Measurements from ENCODE around the gene PEX11B. TPM values are rescaled to one million over a fixed set of nuclear protein-coding genes. Genes with fewer than 3 reads are reported as not detected.
"Not testable (repeated sequence)": the region's sequence is repeated elsewhere in the genome, so short reads cannot be mapped to it uniquely, and the experiment has no call there.

The PEX11B gene
- total RNA-seq, 4 donors from 2014 or later, result 8.8 to 38.9 (median 27.0) TPM

GRCh38 chr1:145935708-145936107 is 17.2 kb upstream of the PEX11B start:
- DNase-seq, result no peak
- no peaks in the 10 kb centered on the region for H3K27me3 ChIP-seq
- no peak for TF ChIP-seq POLR2A (IDR thresholded peaks at IDR 0.05)
- TF ChIP-seq POLR2AphosphoS5 (IDR thresholded peaks at IDR 0.05), result no peak
- peaks cover 0 to 4% (median 0%) of the 10 kb centered on the region in 4 donors for H3K4me1 ChIP-seq
- in situ Hi-C loops (cut with MboI; ENCODE audit: low pct_ligation_motif_present in 1 of 4, low pct_unique_long_range_greater_than_20kb in 1 of 4, low sequenced_read_pairs in 3 of 4), result no loop called here
- H3K27ac ChIP-seq, result no peak overlapping the region
- no peak overlapping the region for H3K4me3 ChIP-seq
- intact Hi-C loops (cut with DNase I; ENCODE audit: low total_unique reads), result no loop called here
- no peaks in the 10 kb centered on the region for H3K9me3 ChIP-seq
- H3K36me3 ChIP-seq, result peaks cover 0 to 4% (median 0%) of the 10 kb centered on the region in 4 donors

- DNase-seq; H3K4me3 ChIP-seq; in situ Hi-C loops (cut with MboI; ENCODE audit: low pct_ligation_motif_present in 1 of 4, low pct_unique_long_range_greater_than_20kb in 1 of 4, low sequenced_read_pairs in 3 of 4); intact Hi-C loops (cut with DNase I; ENCODE audit: low total_unique reads); H3K27me3 ChIP-seq; H3K36me3 ChIP-seq; H3K9me3 ChIP-seq: not testable (repeated sequence)
- Histone ChIP-seq H3K27ac (peak overlapping the region in 2 of 4 donors; percentile 18 to 48), H3K4me1 (peaks cover 0 to 13% (median 0%) of the 10 kb centered on the region in 4 donors)
- 54% methylated on average over 9 of the region's 9 CpGs; no CpG with 5 or more reads in 1 of the 2 donors for WGBS, 2 donors (ENCODE audit: low coverage in 1 of 2)
Observed at GRCh38 chr1:145932522-145933009, 14.0 kb upstream of the PEX11B start.

DNA sequence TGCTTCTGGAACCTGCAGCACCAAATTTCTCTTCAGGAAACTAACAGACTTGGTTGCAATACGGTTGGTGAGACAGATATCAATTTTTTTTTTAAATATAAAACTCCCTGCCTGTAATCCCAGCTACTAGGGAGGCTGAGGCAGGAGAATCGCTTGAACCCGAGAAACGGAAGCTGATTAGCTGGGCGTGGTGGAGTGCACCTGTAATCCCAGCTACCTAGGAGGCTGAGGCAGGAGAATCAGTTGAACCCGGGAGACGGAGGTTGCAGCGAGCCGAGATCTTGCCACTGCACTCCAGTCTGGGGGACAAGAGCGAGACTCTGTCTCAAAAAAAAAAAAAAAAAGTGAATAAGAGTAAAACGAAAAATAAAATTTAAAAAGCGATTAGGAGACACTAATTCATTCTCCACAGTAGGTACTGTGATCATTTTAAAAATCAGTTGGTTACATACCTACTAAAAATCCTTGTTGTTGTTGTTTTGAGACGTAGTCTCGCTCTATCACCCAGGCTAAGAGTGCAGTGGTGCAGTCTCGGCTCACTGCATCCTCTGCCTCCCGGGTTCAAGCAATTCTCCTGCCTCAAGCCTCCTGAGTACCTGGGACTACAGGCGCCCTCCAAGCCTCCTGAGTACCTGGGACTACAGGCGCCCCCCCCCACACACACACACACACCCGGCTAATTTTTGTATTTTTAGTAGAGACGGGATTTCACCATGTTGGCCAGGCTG is 9.6 kb upstream of the PEX11B start:
- intact Hi-C loops (cut with DNase I; ENCODE audit: low total_unique reads) (no loop called here), in situ Hi-C loops (cut with MboI; ENCODE audit: low pct_ligation_motif_present in 1 of 4, low pct_unique_long_range_greater_than_20kb in 1 of 4, low sequenced_read_pairs in 3 of 4) (no loop called here)
- no peaks in the 10 kb centered on the region for H3K9me3 ChIP-seq
- TF ChIP-seq POLR2A (IDR thresholded peaks at IDR 0.05) (no peak), EP300 (IDR thresholded peaks at IDR 0.05; ENCODE audit: low read depth) (no peak), POLR2AphosphoS5 (IDR thresholded peaks at IDR 0.05) (no peak)
- TF ChIP-seq, protein P1, sequence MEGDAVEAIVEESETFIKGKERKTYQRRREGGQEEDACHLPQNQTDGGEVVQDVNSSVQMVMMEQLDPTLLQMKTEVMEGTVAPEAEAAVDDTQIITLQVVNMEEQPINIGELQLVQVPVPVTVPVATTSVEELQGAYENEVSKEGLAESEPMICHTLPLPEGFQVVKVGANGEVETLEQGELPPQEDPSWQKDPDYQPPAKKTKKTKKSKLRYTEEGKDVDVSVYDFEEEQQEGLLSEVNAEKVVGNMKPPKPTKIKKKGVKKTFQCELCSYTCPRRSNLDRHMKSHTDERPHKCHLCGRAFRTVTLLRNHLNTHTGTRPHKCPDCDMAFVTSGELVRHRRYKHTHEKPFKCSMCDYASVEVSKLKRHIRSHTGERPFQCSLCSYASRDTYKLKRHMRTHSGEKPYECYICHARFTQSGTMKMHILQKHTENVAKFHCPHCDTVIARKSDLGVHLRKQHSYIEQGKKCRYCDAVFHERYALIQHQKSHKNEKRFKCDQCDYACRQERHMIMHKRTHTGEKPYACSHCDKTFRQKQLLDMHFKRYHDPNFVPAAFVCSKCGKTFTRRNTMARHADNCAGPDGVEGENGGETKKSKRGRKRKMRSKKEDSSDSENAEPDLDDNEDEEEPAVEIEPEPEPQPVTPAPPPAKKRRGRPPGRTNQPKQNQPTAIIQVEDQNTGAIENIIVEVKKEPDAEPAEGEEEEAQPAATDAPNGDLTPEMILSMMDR (IDR thresholded peaks at IDR 0.05), result no peak
- H3K4me3 ChIP-seq, result peak overlapping the region; percentile 19 to 69 (median 58)
- peak overlapping the region; percentile 92 to 96 (median 95) for H3K27ac ChIP-seq
- peaks cover 8 to 23% (median 10%) of the 10 kb centered on the region in 4 donors for H3K4me1 ChIP-seq
- H3K36me3 ChIP-seq, result peaks cover 0 to 4% (median 0%) of the 10 kb centered on the region in 4 donors
- peak; percentile 25 for DNase-seq
- H3K27me3 ChIP-seq, result no peaks in the 10 kb centered on the region
- WGBS, 2 donors (ENCODE audit: low coverage in 1 of 2), result 48 to 64% methylated on average over 7 to 20 of the region's 20 CpGs

DNA sequence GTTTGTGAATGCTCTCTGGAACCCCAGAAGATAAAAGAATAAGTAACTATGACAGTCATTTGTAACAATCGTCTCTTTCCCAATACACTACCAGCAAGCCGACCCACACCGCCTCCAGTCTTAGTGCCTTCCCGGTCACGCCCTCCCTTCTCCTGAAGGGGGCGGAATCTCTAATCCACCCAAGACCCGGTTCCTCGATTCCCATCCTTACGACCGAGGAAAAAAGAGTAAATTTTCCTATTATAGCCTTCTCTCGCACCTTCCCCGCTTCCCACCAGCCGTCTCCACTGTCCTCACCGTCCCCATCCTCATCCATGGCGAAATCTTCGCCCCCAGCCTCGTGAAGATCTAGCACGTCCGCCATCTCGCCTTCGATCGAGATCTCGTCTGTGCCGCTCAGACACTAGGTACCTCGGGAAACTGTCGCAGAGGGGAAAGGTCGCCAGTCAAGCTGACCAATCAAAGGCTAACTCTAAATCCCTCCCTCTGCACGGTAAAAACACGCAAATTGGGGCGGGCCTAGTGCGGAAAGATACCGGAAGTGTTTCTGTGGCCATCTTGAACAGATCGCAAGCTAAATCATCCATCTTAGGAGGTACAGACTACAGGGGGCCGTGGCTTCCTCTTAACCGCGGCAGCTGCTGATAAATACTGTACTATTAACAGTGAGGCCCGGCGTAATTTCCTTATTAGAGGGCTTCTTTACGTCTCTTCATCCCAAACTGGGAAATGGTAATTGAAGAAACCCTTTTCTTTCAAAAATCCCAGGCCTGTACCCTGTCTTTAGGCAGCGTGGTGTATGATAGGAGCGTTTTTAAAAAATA is 8.8 kb upstream of the PEX11B start, which contains the start of gene RBM8A:
RBM8A (minus strand) TSS at position 422 of the 824 bp plus-strand sequence; CDS start at position 364, 58 bp downstream.
- intact Hi-C loops (cut with DNase I; ENCODE audit: low total_unique reads) (no loop called here), in situ Hi-C loops (cut with MboI; ENCODE audit: low pct_ligation_motif_present in 1 of 4, low pct_unique_long_range_greater_than_20kb in 1 of 4, low sequenced_read_pairs in 3 of 4) (no loop called here)
- Histone ChIP-seq H3K36me3 (peaks cover 0 to 4% (median 0%) of the 10 kb centered on the region in 4 donors), H3K4me3 (peak within 1 kb of the TSS; percentile 52 to 69 (median 66)), H3K27ac (peak within 1 kb of the TSS; percentile 92 to 96 (median 95)), H3K4me1 (peaks cover 8 to 22% (median 10%) of the 10 kb centered on the region in 4 donors), H3K27me3 (no peaks in the 10 kb centered on the region), H3K9me3 (no peaks in the 10 kb centered on the region)
- DNase-seq, result peak; percentile 96
- peak; percentile 100 for TF ChIP-seq POLR2AphosphoS5 (IDR thresholded peaks at IDR 0.05)
- TF ChIP-seq, protein P1 (IDR thresholded peaks at IDR 0.05), result peak; percentile 64 to 93 (median 74)
- TF ChIP-seq POLR2A (IDR thresholded peaks at IDR 0.05), result peak; percentile 100
- TF ChIP-seq EP300 (IDR thresholded peaks at IDR 0.05; ENCODE audit: low read depth), result no peak
- WGBS, 2 donors (ENCODE audit: low coverage in 1 of 2), result 0 to 1% methylated on average over 18 to 41 of the region's 41 CpGs

DNA sequence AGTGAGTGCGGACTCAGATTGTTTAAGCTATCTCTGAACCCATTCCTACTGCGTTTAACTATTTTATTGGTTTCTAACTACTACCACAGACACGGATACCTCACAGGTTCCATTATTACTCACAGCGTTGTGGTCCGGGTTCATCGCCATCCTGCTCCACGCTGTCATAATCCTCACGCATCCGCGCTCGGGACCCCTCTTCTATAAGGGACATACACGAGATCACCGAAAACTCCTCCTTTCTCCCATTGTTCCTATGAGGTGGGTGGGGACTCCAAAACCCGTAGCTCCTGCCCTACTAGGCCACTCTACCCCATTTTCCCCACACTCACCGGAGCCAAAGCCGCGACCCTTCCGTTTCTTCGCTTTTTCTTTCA is 8.2 kb upstream of the PEX11B start:
- Histone ChIP-seq H3K27ac (peak overlapping the region; percentile 92 to 96 (median 95)), H3K9me3 (no peaks in the 10 kb centered on the region), H3K4me3 (peak overlapping the region; percentile 52 to 69 (median 66)), H3K4me1 (peaks cover 8 to 19% (median 10%) of the 10 kb centered on the region in 4 donors), H3K27me3 (no peaks in the 10 kb centered on the region), H3K36me3 (peaks cover 0 to 4% (median 0%) of the 10 kb centered on the region in 4 donors)
- TF ChIP-seq POLR2A (IDR thresholded peaks at IDR 0.05) (no peak), POLR2AphosphoS5 (IDR thresholded peaks at IDR 0.05) (no peak), EP300 (IDR thresholded peaks at IDR 0.05; ENCODE audit: low read depth) (no peak)
- TF ChIP-seq, protein P1 (IDR thresholded peaks at IDR 0.05), result no peak
- no peak for DNase-seq
- 5 to 11% methylated on average over 7 to 19 of the region's 19 CpGs for WGBS, 2 donors (ENCODE audit: low coverage in 1 of 2)
- in situ Hi-C loops (cut with MboI; ENCODE audit: low pct_ligation_motif_present in 1 of 4, low pct_unique_long_range_greater_than_20kb in 1 of 4, low sequenced_read_pairs in 3 of 4) (no loop called here), intact Hi-C loops (cut with DNase I; ENCODE audit: low total_unique reads) (no loop called here)

All from transverse colon (tissue), 4 donors.